Nephron progenitor cell (in vitro differentiated cells): ENCODE measurements around the gene NDUFV3.
A peak's percentile ranks its signal among the peaks of the same experiment; 100 is the strongest.

ENCODE experiments used
- DNase-seq: peaks from one replicate; pipeline ENCODE4 v3.0.0; 2021
- H3K27ac Mint-ChIP-seq: 2 replicates; pipeline ENCODE4 v1.8.0; 2021; ENCODE audit warnings: mild to moderate bottlenecking, moderate library complexity, mixed read lengths
- H3K27me3 Mint-ChIP-seq: 2 replicates; pipeline ENCODE4 v1.8.0; 2021; ENCODE audit warnings: mild to moderate bottlenecking, low read depth, mixed read lengths; ENCODE audit not compliant: poor library complexity
- H3K36me3 Mint-ChIP-seq: 2 replicates; pipeline ENCODE4 v1.8.0; 2021; ENCODE audit warnings: low read depth, mixed read lengths
- H3K4me1 Mint-ChIP-seq: 2 replicates; pipeline ENCODE4 v1.8.0; 2021; ENCODE audit warnings: mixed read lengths
- H3K4me3 Mint-ChIP-seq: 2 replicates; pipeline ENCODE4 v1.8.0; 2021; ENCODE audit warnings: mild to moderate bottlenecking, moderate library complexity, mixed read lengths
- H3K9me3 Mint-ChIP-seq: 2 replicates; pipeline ENCODE4 v1.8.0; 2021; ENCODE audit warnings: mild to moderate bottlenecking, moderate library complexity, mixed read lengths
- TF ChIP-seq, protein P1 (sequence below): fragments of 200-600 bp; sonication (generic); IDR thresholded peaks from 2 replicates; pipeline ENCODE4 v1.5.0; 2021; ENCODE audit warnings: antibody characterized with exemption

Gene NDUFV3

DNA sequence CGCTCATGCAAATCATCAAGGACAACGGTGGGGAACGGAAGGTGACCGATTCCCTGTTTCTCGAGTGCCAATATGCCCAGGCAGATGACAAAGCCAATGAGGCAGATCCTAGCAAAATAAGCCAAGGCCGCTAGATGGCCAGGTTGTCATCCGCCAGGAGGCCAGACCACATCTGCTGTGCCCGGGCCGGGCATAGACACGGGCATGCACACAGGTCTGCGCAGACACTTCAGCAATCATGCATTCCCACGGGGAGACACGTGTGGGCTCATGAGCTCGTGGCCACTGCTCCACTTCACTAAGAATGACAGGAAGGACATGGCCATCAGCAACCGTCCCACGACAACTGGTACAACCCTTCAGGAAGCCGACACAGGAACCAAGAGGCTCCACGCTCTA, 37.2 kb upstream of the NDUFV3 start:
- TF ChIP-seq, protein P1, sequence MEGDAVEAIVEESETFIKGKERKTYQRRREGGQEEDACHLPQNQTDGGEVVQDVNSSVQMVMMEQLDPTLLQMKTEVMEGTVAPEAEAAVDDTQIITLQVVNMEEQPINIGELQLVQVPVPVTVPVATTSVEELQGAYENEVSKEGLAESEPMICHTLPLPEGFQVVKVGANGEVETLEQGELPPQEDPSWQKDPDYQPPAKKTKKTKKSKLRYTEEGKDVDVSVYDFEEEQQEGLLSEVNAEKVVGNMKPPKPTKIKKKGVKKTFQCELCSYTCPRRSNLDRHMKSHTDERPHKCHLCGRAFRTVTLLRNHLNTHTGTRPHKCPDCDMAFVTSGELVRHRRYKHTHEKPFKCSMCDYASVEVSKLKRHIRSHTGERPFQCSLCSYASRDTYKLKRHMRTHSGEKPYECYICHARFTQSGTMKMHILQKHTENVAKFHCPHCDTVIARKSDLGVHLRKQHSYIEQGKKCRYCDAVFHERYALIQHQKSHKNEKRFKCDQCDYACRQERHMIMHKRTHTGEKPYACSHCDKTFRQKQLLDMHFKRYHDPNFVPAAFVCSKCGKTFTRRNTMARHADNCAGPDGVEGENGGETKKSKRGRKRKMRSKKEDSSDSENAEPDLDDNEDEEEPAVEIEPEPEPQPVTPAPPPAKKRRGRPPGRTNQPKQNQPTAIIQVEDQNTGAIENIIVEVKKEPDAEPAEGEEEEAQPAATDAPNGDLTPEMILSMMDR, result no peak
- Mint-ChIP-seq H3K27me3 (no peaks in the 10 kb centered on the region), H3K4me1 (no peaks in the 10 kb centered on the region), H3K4me3 (no peak overlapping the region), H3K36me3 (peaks cover 41% of the 10 kb centered on the region), H3K27ac (peak overlapping the region; percentile 42), H3K9me3 (no peaks in the 10 kb centered on the region)
- DNase-seq, result no peak

DNA sequence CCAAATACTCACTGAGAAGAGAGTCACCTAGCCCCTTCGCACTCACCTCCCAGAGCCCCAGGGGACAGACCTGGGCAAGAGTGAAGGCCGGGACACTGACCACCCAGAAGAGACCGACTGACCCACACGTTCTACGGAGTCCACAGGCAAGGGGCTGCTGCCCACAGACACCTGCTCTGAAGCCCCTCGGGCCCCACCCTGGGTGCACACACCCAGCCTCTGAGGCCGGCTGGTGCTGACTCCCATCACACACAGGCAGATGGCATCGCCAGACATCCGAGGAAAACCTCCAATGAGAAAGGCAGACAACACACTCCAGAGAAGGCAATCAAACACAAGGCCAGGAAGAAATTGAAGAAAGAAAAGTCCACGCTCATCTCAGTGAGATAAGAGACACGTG, 35.9 kb upstream of the NDUFV3 start:
- peak overlapping the region; percentile 98 for H3K27ac Mint-ChIP-seq
- no peaks in the 10 kb centered on the region for H3K4me1 Mint-ChIP-seq
- no peaks in the 10 kb centered on the region for H3K27me3 Mint-ChIP-seq
- H3K4me3 Mint-ChIP-seq, result no peak overlapping the region
- peaks cover 41% of the 10 kb centered on the region for H3K36me3 Mint-ChIP-seq
- no peaks in the 10 kb centered on the region for H3K9me3 Mint-ChIP-seq
- TF ChIP-seq, protein P1, result no peak
- DNase-seq, result no peak

DNA sequence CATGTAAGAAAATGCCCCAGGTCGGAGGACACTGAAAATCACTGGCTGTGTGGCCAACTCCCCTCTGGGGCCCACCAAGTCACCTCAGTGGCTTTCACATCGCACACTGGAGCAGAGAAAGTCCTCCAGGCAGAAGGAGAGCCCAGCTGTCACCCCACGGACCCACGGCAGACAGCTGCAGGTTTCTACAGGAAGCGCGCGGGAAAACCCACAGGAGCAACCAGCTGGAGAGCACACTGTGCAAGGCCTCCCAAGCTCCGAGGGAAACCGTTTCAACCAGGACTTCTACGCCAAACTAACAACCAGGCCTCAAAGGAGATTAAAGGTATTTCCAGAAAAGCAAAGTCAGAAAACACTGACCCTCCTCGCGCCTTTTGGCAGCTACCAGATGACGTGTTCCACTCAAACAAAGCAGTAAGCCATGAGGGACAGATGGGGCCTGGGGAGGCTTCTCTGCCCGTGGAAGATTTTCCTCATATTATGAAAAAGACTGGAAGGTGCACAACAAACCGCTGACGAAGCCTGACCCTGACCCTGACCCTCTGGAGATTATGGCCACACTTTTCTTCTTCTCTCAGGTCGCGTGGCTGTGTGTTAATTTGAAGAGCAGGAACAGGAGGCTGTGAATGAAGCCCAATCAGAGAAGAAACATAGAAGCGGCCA, 34.8 kb upstream of the NDUFV3 start:
- Mint-ChIP-seq H3K4me3 (no peak overlapping the region), H3K27ac (peak overlapping the region; percentile 98), H3K4me1 (no peaks in the 10 kb centered on the region), H3K9me3 (no peaks in the 10 kb centered on the region), H3K27me3 (no peaks in the 10 kb centered on the region), H3K36me3 (peaks cover 50% of the 10 kb centered on the region)
- TF ChIP-seq, protein P1, result no peak
- no peak for DNase-seq

DNA sequence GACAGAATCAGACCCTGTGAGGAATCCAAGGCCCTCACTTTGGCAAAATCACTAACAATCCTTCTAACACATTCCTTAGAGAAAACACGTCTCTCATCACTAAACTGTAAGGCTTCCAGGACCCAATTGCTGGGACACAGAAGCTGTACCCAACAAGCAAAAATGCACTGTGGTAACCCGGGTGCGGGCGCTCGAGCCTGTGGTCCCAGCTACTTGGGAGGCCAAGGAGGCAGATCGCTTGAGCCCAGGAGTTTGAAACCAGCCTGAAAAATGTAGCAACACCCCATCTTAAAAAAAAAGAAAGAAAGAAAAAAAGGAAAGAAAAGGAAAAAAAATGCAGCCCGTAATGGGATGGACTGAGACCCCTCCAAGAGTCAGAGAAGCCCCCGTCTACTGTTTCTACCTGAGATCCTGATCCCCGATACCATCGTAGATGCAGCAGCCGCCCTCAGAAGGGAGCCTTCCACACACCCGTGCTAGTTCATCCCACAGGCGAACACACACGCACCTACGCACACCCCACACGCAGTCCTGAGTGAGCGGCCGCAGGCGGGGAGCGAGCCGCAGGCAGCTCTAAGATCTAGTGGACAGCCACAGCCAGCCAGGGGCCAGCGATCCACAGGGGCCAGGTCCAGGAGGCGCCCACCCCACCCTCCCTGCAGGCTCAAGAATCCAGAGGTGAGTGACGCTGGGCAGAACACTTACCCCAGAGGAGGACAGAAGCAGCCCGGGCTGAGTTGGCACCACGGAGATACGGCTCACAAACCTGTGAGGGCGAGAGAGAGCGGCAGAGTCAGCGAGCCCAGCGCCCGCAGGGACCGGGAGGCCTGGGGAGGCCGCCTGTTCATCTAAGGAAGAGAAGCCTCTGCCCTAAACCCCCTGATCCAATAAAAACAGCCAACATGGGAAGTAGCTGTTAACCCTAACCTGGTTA, 33.9 kb upstream of the NDUFV3 start:
- H3K27me3 Mint-ChIP-seq, result no peaks in the 10 kb centered on the region
- H3K4me3 Mint-ChIP-seq, result no peak overlapping the region
- H3K9me3 Mint-ChIP-seq, result no peaks in the 10 kb centered on the region
- H3K36me3 Mint-ChIP-seq, result peaks cover 53% of the 10 kb centered on the region
- DNase-seq, result no peak
- TF ChIP-seq, protein P1, result no peak
- peak overlapping the region; percentile 65 for H3K27ac Mint-ChIP-seq
- H3K4me1 Mint-ChIP-seq, result no peaks in the 10 kb centered on the region

DNA sequence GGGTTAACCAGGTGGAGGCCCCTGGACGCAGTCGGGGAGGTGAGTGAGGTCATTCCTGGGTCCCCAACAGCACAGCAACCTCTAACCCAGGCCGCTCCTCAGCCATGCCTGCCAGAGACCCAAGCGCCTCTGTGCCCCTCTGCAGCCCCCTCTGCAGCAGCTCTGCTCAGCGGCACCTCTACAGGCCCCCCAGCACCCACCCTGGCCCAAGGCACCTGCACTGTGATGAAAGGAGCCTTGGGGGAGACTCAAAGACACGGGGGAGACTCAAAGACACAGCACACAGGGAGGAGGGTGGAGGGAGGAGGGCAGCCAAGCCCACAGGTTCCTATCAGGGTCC, 33.2 kb upstream of the NDUFV3 start:
- no peak overlapping the region for H3K4me3 Mint-ChIP-seq
- DNase-seq, result no peak
- no peaks in the 10 kb centered on the region for H3K27me3 Mint-ChIP-seq
- peaks cover 5% of the 10 kb centered on the region for H3K4me1 Mint-ChIP-seq
- H3K27ac Mint-ChIP-seq, result no peak overlapping the region
- TF ChIP-seq, protein P1, result no peak
- H3K36me3 Mint-ChIP-seq, result peaks cover 54% of the 10 kb centered on the region
- H3K9me3 Mint-ChIP-seq, result no peaks in the 10 kb centered on the region
